B cell (primary cell): Measurements from ENCODE around the gene CCDC24.

ENCODE experiments used
- CTCF ChIP-seq: fragments of 200-600 bp; IDR thresholded peaks from one replicate; pipeline ENCODE4 v1.8.0; 2022; ENCODE audit warnings: antibody characterized with exemption, mild to moderate bottlenecking
- EZH2 ChIP-seq: IDR thresholded peaks from 2 replicates; pipeline ENCODE4 v1.6.1; 2012; ENCODE audit warnings: borderline replicate concordance, low read depth, mild to moderate bottlenecking, moderate library complexity, low read length; ENCODE audit not compliant: insufficient read depth, poor library complexity, severe bottlenecking

- TF ChIP-seq CTCF (no peak), EZH2 (no peak)
Observed at GRCh38 chr1:44037154-44037553, 45.8 kb downstream of the CCDC24 start.
